Measurements from ENCODE around the gene B3GNT3.

The B3GNT3 gene

DNA sequence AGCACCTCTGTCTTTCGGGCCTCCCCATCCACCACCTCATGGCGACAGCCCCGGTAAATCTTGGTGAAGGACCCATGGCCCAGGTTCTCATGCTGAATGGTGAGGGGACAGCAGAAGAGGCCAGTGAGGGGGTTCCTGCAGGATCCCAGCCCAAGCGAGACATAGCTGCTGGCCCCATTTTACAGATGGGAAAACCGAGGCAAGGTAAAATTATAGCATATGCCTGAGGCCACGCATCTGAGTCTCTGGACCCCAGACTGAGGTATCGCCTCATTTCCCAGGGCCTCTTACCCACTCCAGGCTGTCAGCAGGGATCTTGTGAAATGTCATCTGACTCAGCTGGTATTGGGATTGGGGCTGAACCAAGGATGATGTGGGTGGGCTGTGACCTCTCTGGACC, 43.0 kb downstream of the B3GNT3 start:
- DNase-seq, result no peak

GRCh38 chr19:17840019-17840418, 45.1 kb downstream of the B3GNT3 start:
- DNase-seq, result no peak

DNA sequence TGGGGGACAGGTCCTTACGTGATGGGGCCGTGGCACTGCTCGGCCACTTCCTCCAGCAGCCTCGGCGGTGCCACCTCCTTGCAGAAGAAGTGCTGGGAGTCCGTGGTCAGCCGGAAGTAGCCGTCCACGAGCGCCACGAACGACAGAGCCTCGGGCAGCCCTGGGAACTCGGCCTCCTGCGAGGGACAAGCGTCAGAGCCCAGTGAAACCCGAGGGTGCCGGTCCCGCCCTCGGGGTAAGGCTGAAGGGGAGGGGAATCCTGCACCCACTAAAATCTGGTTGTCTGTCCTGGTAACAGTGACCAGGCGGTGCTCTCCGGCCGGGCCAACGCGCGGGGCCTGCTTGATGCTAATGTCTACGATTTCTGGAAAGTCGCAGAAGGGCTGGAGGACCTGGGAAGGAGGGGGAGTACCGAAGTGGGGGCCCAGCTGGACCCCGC, 46.5 kb downstream of the B3GNT3 start:
- no peak for DNase-seq

GRCh38 chr19:17841810-17842662, 47.1 kb downstream of the B3GNT3 start:
- peak; percentile 30 for DNase-seq

DNA sequence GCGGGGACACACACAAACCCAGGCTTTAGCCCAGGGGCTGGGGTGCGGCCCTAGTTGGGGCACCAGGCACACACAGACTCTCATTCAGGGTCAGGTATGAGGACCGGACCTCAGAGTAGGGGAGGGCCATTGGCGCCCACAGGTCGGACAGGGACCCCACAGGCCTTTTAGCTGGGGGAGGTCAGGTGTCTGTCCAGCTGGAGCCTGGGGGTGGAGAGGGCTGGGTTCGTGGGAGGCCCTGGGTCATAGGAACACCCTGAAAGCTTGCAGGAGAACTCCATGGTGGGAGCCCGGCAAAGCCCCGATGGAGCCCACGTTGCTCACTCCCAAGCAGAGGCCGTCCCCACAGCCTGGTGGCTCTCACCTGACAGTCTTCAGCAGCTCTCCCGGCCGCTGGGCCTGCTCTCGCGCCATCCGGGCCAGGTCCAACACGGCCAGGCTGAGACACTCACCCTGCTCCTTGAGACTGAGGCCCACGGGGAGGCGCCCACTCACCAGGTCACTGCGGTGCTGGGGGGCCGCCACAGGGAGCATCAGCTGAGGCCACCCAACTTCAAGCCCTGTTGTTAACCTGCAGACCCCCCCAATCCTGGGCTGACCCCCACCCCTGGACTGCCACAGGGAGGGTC, 47.8 kb downstream of the B3GNT3 start:
- DNase-seq, result no peak

- DNase-seq, result no peak
Measured at GRCh38 chr19:17843292-17843827, 48.4 kb downstream of the B3GNT3 start.

DNA sequence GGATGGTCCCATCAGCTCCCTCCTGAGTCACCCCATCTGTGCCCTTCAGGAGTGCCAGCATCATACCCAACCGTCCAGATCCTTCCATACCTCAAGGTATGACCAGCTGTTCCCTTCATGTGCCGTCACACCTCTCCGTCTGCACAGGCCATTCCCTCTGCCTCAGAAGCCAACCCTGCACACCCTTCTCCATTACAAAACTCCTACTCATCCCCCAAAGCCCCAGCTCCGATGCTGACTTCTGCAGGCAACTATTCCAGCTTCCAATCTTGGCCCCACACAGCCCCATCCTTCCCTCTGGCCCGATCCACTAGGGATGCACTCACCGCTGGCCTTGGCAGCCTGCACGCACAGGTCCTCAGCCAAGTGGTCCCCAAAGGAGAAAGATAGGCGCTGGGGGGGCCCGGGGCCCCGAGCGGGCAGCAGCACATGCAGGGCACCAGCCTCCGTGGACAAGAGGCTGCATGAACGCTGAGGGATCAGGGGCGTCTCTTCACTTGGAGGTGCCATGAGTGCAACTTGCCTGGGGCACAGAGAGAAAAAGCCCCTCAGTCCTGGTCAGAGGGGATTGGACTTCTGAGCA, 49.1 kb downstream of the B3GNT3 start:
- no peak for DNase-seq

GRCh38 chr19:17846146-17846545, 51.2 kb downstream of the B3GNT3 start:
- DNase-seq, result no peak

DNA sequence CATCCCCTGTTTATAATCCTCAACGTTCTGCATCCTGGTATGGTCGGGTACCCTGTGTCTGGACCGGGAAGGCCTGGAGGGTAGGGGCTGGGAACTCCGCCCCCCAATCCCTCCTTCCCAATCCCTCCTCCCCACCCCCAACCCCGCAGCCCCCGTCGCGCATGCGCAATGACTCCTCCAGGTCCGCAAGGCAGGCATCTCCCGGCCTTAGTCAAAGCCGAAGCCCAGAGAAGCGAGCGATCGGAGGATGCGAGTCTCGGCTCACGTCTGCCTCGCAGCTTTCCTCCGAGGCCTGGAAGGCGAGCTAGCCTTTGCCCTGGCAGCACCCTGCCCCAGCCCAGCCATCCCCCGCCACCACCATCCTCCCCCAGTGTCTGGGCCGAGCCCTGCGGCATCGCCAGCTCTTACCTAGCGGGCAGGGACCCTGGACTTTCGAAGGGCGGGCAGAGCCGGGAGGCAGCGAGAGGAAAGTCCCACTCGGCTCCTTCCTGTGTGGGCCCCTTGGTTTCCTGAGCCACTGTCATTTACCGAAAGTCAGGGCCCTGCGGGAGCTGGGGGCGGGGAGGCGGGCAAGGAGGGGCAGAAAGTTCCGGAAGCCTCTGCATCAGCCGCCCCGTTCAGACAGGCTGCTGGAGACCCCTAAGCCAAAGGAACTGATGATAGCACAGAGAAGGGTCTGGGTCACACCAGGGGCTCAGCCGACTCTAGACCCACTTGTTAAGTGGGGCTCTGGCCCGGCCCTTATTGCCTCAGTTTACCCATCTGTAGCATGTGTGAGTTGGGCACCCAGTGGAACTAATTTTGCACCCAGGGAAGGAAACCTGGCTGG, 52.8 kb downstream of the B3GNT3 start, which contains the start of gene JAK3:
Gene JAK3, minus strand, starts transcription at position 445 of the 829 bp plus-strand sequence. CDS start 3,565 bp downstream, outside the sequence.
- peak; percentile 41 for DNase-seq

DNA sequence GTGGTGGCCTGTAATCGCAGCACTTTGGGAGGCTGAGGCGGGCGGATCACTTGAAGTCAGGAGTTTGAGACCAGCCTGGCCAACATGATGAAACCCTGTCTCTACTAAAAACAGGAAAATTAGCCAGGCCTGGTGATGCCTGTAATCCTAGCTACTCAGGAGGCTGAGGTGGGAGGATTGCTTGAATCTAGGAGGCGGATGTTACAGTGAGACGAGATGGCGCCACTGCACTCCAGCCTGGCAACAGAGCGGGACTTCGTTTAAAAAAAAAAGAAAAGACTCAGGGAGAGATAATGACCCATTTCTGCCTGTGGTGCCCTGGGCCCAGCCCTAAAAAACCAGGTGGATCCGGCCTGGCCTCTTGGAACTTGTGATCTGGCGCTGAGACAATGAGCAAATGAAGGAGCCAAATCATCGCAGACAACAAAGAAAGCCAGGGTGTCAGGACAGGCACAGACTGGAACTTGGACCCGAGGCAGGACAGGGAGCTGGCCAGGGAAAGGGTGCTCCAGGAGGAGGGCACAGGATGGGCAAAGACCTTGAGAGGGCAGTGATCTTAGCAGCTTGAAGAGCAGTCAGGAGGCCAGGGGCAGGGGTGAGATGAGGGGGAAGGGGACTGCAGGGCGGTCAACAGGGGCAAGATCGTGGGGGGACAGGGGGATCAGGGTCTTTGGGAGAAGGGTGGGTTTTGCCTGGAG, 53.8 kb downstream of the B3GNT3 start:
- no peak for DNase-seq

GRCh38 chr19:17854061-17854460, 59.1 kb downstream of the B3GNT3 start:
- no peak for DNase-seq

GRCh38 chr19:17855280-17856152, 60.6 kb downstream of the B3GNT3 start:
- no peak for DNase-seq

DNA sequence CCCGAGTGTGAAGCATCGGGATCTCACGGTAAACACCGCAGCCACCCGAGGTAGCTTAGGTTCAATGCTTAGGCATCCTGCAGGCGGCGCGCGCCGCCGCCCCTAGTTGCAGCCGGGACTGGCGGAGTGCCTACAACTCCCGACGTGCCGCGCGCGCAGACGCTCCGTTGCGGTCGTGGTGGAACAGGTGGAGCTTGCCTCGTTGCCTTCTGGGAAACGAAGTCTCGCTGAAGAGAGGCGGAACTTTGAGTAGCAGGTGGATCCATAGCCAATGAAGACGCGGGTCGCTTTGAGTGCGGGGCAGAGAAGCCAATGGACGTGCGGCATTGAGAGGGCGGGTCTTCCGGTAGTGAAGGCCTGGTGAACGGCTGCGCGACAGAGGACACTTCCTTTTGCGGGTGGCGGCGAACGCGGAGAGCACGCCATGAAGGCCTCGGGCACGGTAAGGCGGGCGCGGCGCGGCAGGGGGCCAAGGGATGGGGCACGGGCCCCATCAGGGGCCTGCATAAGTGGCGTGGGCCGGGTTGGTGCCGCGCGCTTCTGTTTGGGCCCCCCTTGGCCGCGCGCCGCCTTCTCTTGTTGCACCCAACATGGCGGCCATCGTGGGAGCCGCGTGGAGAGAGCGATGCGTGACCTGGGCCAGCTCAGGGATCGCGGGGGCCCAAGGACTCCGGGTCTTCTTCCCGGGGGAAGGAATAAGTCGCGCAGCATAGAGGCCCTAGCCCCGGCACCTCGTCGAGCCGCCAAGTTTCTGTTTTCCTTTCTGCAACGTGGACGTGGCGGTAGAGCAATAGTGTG, 64.8 kb downstream of the B3GNT3 start, which contains the start of gene RPL18A:
Gene RPL18A, plus strand, starts transcription at position 378 of the 798 bp plus-strand sequence. Its CDS starts 47 bp downstream, at position 425.
- DNase-seq, result peak; percentile 100

GRCh38 chr19:17860331-17860992, 65.5 kb downstream of the B3GNT3 start:
- no peak for DNase-seq

DNA sequence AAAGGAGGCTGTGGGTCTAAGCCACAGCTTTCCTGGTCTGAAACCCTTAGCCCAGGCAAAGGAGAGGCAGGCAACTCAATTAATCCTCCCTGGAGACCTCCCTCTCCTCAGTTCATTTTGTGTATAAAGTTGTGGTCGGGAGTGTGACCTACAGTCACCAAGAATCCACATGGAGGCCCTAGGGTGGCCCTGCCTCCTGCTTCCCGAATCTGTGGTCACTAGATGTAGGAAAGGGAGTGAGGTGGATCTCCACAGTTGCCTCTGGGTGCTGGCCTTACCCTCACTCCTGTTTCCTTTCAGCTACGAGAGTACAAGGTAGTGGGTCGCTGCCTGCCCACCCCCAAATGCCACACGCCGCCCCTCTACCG, 66.0 kb downstream of the B3GNT3 start:
- DNase-seq, result no peak

GRCh38 chr19:17861542-17862402, 66.8 kb downstream of the B3GNT3 start:
- no peak for DNase-seq

- no peak for DNase-seq
Measured at GRCh38 chr19:17862711-17863519, 68.0 kb downstream of the B3GNT3 start.
